ENCODE data around the gene MEX3D. TPM values are rescaled to one million over a fixed set of nuclear protein-coding genes. Genes with fewer than 3 reads are reported as not detected.

Gene MEX3D
- 20.5 TPM for total RNA-seq
- long read RNA-seq: 0 reads

- no peak for DNase-seq (ENCODE audit: low spot score)
Observed at GRCh38 chr19:1568320-1569019, at the start of gene MEX3D. Gene MEX3D, minus strand, starts transcription at chr19:1568325. Its CDS starts 267 bp downstream, at chr19:1568058.

GRCh38 chr19:1616875-1617274, 48.8 kb upstream of the MEX3D start:
- no peak for DNase-seq (ENCODE audit: low spot score)

- no peak for DNase-seq (ENCODE audit: low spot score)
Observed at GRCh38 chr19:1616396-1616795, 48.3 kb upstream of the MEX3D start.

- DNase-seq (ENCODE audit: low spot score): no peak
Observed at GRCh38 chr19:1615156-1615765, 47.1 kb upstream of the MEX3D start.

- no peak for DNase-seq (ENCODE audit: low spot score)
Observed at GRCh38 chr19:1613808-1614570, 45.9 kb upstream of the MEX3D start.

GRCh38 chr19:1613146-1613545, 45.0 kb upstream of the MEX3D start:
- DNase-seq (ENCODE audit: low spot score): no peak

- DNase-seq (ENCODE audit: low spot score): no peak
Observed at GRCh38 chr19:1612114-1613086, 44.3 kb upstream of the MEX3D start.

- no peak for DNase-seq (ENCODE audit: low spot score)
Observed at GRCh38 chr19:1611353-1611752, 43.2 kb upstream of the MEX3D start.

GRCh38 chr19:1610579-1610978, 42.5 kb upstream of the MEX3D start:
- DNase-seq (ENCODE audit: low spot score): no peak

- DNase-seq (ENCODE audit: low spot score): no peak
Observed at GRCh38 chr19:1609680-1610474, 41.8 kb upstream of the MEX3D start.

GRCh38 chr19:1609103-1609396, 40.9 kb upstream of the MEX3D start:
- no peak for DNase-seq (ENCODE audit: low spot score)

GRCh38 chr19:1608359-1609102, 40.4 kb upstream of the MEX3D start:
- no peak for DNase-seq (ENCODE audit: low spot score)

- DNase-seq (ENCODE audit: low spot score): no peak
Observed at GRCh38 chr19:1606138-1606651, 38.1 kb upstream of the MEX3D start.

- peak; percentile 96 for DNase-seq (ENCODE audit: low spot score)
Observed at GRCh38 chr19:1605236-1606137, 37.4 kb upstream of the MEX3D start, which contains the start of gene UQCR11. Gene UQCR11, minus strand, starts transcription at chr19:1605462. Its CDS starts 53 bp downstream, at chr19:1605409.

GRCh38 chr19:1602091-1602707, 34.1 kb upstream of the MEX3D start:
- DNase-seq (ENCODE audit: low spot score): no peak

- no peak for DNase-seq (ENCODE audit: low spot score)
Observed at GRCh38 chr19:1601613-1602064, 33.5 kb upstream of the MEX3D start.

GRCh38 chr19:1599460-1599846, 31.3 kb upstream of the MEX3D start:
- DNase-seq (ENCODE audit: low spot score): no peak

Data from mesenteric fat pad (tissue), 1 donor.